Gastrocnemius medialis (tissue), 4 donors: ENCODE data around the gene TAS2R40. TPM values are rescaled to one million over a fixed set of nuclear protein-coding genes. Genes with fewer than 3 reads are reported as not detected.
"Not testable (repeated sequence)": the region's sequence is repeated elsewhere in the genome, so short reads cannot be mapped to it uniquely, and the experiment has no call there.

ENCODE experiments used
- ATAC-seq, 2 donors: fragments of 150-250 bp; one replicate each; pipeline ENCODE4 v1.9.1; 2016
- DNase-seq, 2 donors: peaks; one replicate each; pipeline ENCODE4 v3.0.0-alpha.2; 2019
- H3K27ac ChIP-seq, 4 donors: fragments of 200-600 bp; sonication (generic); 1 replicate in 1 of 4; 2 replicates in 3 of 4; pipeline ENCODE4 v1.5.1; 2016 to 2018; ENCODE audit warnings: mild to moderate bottlenecking in 2 of 4, moderate library complexity in 1 of 4
- H3K27me3 ChIP-seq, 3 donors: fragments of 200-600 bp; sonication (generic) in 2 of 3; 1 replicate in 1 of 3; 2 replicates in 2 of 3; pipeline versions ENCODE4 v1.5.1 to v1.6.0; 2016 to 2019; ENCODE audit warnings: mild to moderate bottlenecking in 1 of 3, moderate library complexity in 1 of 3
- H3K36me3 ChIP-seq, 2 donors: fragments of 200-600 bp; sonication (generic) in 1 of 2; one replicate each; pipeline ENCODE4 v1.5.1; 2017 to 2018
- H3K4me1 ChIP-seq, 2 donors: fragments of 200-600 bp; sonication (generic) in 1 of 2; one replicate each; pipeline ENCODE4 v1.5.1; 2016 to 2017; ENCODE audit warnings: mild to moderate bottlenecking in 2 of 2
- H3K4me3 ChIP-seq, 4 donors: fragments of 200-600 bp; sonication (generic) in 3 of 4; 1 replicate in 1 of 4; 2 replicates in 3 of 4; pipeline ENCODE4 v1.5.1; 2016 to 2019; ENCODE audit warnings: mild to moderate bottlenecking in 2 of 4
- H3K9me3 ChIP-seq, 3 donors: fragments of 200-600 bp; sonication (generic) in 2 of 3; 1 replicate in 1 of 3; 2 replicates in 2 of 3; pipeline ENCODE4 v1.5.1; 2016 to 2019
- POLR2A ChIP-seq, 2 donors: fragments of 450-650 bp; IDR thresholded peaks; one replicate each; pipeline ENCODE4 v1.6.1; 2017; ENCODE audit warnings: antibody characterized with exemption in 2 of 2, mild to moderate bottlenecking in 2 of 2, moderate library complexity in 2 of 2
- in situ Hi-C, 4 donors: fragments of 200-750 bp; cut with MboI; loops; one replicate each; pipeline versions ENCODE4 v1.15.0 to v1.8.0; 2017; ENCODE audit warnings: low sequenced_read_pairs in 4 of 4
- intact Hi-C: fragments of 100-400 bp; cut with DNase I; formaldehyde crosslinking; loops from one replicate; pipeline ENCODE4 v1.15.1; 2023; ENCODE audit warnings: low total_unique reads
- total RNA-seq, 4 donors: library from RNA; depleted of rRNA; stranded (reverse); fragments of >200 nt; gene quantifications; one replicate each; pipeline versions ENCODE4 v1.1.0 to v1.2.3, GENCODE V29; 2016
- TF ChIP-seq, protein P1 (sequence below), 5 experiments: fragments of 450-650 bp in 3 of 5; fragments of 200-600 bp in 2 of 5; sonication (generic) in 2 of 5; IDR thresholded peaks in 4 of 5; conservative IDR thresholded peaks in 1 of 5; 1 replicate in 4 of 5; 2 replicates in 1 of 5; pipeline ENCODE4 v1.5.1; 2016 to 2019; ENCODE audit warnings: antibody characterized with exemption in 5 of 5, mild to moderate bottlenecking in 3 of 5, moderate library complexity in 3 of 5

The TAS2R40 gene
- not detected for total RNA-seq

DNA sequence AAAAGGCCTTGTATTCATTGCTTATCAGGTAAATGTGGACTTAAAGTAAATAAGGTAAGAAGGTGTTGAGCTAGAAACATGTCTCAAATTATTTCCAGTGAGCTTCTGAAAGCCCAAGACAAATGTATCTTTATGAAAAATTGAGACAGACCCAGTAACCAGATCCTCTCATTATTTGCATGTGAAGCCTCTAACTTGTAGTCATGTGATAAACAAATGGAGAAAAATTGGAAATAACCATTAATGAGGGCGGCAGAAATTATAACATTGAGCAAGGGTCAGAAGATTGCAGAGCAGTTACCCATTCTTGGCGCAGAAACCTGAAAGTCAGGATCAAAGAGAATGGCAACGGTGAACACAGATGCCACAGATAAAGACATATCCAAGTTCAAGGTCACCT lies at the start of gene TAS2R40:
TSS of gene TAS2R40 (plus strand) at position 301 of the 400 bp plus-strand sequence. CDS start at position 343, 42 bp downstream.
- in situ Hi-C loops, result loop anchor here in 3 of 4 donors (25.0 kb wide), 1 partner anchor 359 kb away; the partner anchor contains the start of gene EPHB6 (in 3 of the 3)
- DNase-seq (no peak), ATAC-seq (no peak)
- no peak within 1 kb of the TSS for H3K27ac ChIP-seq
- no peaks in the 10 kb centered on the region for H3K27me3 ChIP-seq
- H3K4me3 ChIP-seq, result no peak within 1 kb of the TSS
- no peaks in the 10 kb centered on the region for H3K4me1 ChIP-seq
- intact Hi-C loops, result no loop called here
- TF ChIP-seq, protein P1, sequence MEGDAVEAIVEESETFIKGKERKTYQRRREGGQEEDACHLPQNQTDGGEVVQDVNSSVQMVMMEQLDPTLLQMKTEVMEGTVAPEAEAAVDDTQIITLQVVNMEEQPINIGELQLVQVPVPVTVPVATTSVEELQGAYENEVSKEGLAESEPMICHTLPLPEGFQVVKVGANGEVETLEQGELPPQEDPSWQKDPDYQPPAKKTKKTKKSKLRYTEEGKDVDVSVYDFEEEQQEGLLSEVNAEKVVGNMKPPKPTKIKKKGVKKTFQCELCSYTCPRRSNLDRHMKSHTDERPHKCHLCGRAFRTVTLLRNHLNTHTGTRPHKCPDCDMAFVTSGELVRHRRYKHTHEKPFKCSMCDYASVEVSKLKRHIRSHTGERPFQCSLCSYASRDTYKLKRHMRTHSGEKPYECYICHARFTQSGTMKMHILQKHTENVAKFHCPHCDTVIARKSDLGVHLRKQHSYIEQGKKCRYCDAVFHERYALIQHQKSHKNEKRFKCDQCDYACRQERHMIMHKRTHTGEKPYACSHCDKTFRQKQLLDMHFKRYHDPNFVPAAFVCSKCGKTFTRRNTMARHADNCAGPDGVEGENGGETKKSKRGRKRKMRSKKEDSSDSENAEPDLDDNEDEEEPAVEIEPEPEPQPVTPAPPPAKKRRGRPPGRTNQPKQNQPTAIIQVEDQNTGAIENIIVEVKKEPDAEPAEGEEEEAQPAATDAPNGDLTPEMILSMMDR (IDR thresholded peaks at IDR 0.05 in 4 of 5, conservative IDR thresholded peaks at IDR 0.05 in 1 of 5), result no peak
- no peak for TF ChIP-seq POLR2A (IDR thresholded peaks at IDR 0.05)
- no peaks in the 10 kb centered on the region for H3K36me3 ChIP-seq
- H3K9me3 ChIP-seq, result no peaks in the 10 kb centered on the region

DNA sequence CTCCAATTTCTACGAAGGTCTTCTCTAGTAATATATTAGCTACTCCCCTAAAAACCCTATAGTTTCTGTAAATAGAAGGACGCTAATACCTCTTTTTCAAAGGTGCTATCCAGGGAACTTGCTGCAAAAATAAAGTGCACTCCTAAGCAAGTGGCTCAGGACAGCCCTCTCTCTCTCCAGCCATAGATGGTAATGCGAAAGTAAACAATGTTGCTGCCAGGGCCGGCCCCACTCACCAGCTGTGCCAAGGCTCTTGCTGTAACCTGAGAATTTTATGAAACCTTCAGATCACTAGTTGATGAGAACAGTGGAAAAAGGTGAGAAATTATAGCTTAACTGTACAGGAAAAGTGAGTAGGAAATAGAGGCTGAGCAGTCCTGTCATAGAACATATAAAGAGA lies 49.5 kb upstream of the TAS2R40 start:
- Histone ChIP-seq H3K4me3 (peak overlapping the region in 3 of 4 donors; percentile 4 to 30 (median 21)), H3K4me1 (peaks cover 0 to 9% of the 10 kb centered on the region in 2 donors), H3K27me3 (no peaks in the 10 kb centered on the region), H3K9me3 (no peaks in the 10 kb centered on the region), H3K27ac (peak overlapping the region in 1 of 4 donors; percentile 34), H3K36me3 (no peaks in the 10 kb centered on the region)
- in situ Hi-C loops (no loop called here), intact Hi-C loops (no loop called here)
- TF ChIP-seq POLR2A (IDR thresholded peaks at IDR 0.05), result no peak
- TF ChIP-seq, protein P1 (IDR thresholded peaks at IDR 0.05 in 4 of 5, conservative IDR thresholded peaks at IDR 0.05 in 1 of 5), result no peak
- DNase-seq (peak; percentile 14 to 50), ATAC-seq (peak; percentile 75 to 86)

DNA sequence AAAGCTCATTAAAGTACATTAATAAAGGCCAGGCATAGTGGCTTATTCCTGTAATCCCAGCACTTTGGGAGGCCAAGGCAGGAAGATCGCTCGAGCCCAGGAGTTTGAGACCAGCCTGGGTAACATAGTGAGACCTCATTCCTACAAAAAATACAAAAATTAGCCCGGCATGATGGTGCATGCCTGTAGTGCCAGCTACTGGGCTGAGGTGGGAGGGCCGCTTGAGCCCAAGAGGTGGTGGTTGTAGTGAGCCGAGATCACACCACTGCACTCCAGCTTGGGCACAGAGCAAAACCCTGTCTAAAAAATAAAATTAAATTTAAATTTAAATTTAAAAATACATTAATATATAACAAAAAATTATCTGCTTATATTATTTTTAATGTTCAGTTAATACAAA lies 45.7 kb upstream of the TAS2R40 start:
- no peaks in the 10 kb centered on the region for H3K36me3 ChIP-seq
- no peak overlapping the region for H3K27ac ChIP-seq
- H3K4me3 ChIP-seq, result no peak overlapping the region
- intact Hi-C loops, result no loop called here
- peaks cover 0 to 3% (median 0%) of the 10 kb centered on the region in 3 donors for H3K9me3 ChIP-seq
- TF ChIP-seq POLR2A (IDR thresholded peaks at IDR 0.05), result no peak
- TF ChIP-seq, protein P1 (IDR thresholded peaks at IDR 0.05 in 4 of 5, conservative IDR thresholded peaks at IDR 0.05 in 1 of 5), result no peak
- peaks cover 0 to 9% of the 10 kb centered on the region in 2 donors for H3K4me1 ChIP-seq
- no peaks in the 10 kb centered on the region for H3K27me3 ChIP-seq
- ATAC-seq (no peak), DNase-seq (no peak)
- in situ Hi-C loops, result no loop called here

DNA sequence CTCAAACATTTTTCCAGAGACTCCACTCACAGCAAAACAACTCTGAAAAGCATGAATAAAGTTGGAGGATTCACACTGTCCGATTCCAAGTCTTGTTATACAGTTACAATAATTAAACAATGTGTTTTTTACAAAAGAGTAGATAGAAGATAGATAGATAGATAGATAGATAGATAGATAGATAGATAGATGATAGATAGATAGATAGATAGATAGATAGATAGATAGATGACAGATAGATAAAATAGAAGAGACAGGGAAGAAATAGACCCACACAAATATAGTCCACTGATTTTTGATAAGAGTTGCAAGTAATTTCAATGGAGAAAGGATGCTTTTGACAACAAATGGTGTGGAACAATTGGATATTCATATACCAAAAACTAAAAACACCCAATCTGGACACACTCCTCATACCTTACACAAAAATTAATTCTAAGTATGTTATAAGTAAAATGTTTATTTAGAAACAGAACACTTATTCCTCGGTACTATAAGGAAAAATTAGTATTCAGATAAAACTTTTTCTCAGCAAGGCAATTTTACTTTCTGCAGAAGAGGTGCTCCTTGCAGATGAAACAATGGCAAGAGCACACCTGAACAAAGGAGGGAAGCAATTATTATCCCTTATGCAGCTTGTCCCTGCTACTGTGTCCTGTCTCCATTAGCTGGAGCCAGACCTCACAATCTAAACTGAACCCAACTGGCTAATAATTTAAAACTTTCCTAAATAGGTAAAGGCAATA lies 44.3 kb upstream of the TAS2R40 start:
- H3K27ac ChIP-seq, result no peak overlapping the region
- H3K36me3 ChIP-seq, result no peaks in the 10 kb centered on the region
- no peak for DNase-seq
- H3K27me3 ChIP-seq, result no peaks in the 10 kb centered on the region
- H3K9me3 ChIP-seq, result peaks cover 0 to 3% (median 0%) of the 10 kb centered on the region in 3 donors
- H3K4me1 ChIP-seq, result no peaks in the 10 kb centered on the region
- intact Hi-C loops (no loop called here), in situ Hi-C loops (no loop called here)
- no peak overlapping the region for H3K4me3 ChIP-seq
- ATAC-seq, result no peak
- TF ChIP-seq, protein P1 (IDR thresholded peaks at IDR 0.05 in 4 of 5, conservative IDR thresholded peaks at IDR 0.05 in 1 of 5), result no peak
- no peak for TF ChIP-seq POLR2A (IDR thresholded peaks at IDR 0.05)

DNA sequence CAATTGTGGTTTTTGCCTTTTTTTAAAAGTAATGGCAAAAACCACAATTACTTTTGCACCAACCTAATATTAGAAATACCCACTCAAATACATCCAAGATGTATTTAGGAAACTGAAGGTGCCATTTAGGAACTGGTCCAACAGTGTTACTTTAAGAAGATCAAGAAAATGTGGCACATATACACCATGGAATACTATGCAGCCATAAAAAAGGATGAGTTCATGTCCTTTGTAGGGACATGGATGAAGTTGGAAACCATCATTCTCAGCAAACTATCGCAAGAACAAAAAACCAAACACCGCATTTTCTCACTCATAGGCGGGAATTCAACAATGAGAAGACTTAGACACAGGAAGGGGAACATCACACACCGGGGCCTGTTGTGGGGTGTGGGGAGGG lies 41.1 kb upstream of the TAS2R40 start:
- H3K4me3 ChIP-seq, ATAC-seq, in situ Hi-C loops, H3K4me1 ChIP-seq, H3K36me3 ChIP-seq, intact Hi-C loops, H3K27me3 ChIP-seq, H3K27ac ChIP-seq, H3K9me3 ChIP-seq, DNase-seq: not testable (repeated sequence)
